Globus pallidus (tissue), 1 donor: ENCODE results near the gene PCGF3.
"Not testable (repeated sequence)": the region's sequence is repeated elsewhere in the genome, so short reads cannot be mapped to it uniquely, and the experiment has no call there.

Experiments used
- DNase-seq: peaks from one replicate; pipeline ENCODE4 v3.0.0-alpha.2; 2015; ENCODE audit warnings: low spot score

Gene PCGF3

DNA sequence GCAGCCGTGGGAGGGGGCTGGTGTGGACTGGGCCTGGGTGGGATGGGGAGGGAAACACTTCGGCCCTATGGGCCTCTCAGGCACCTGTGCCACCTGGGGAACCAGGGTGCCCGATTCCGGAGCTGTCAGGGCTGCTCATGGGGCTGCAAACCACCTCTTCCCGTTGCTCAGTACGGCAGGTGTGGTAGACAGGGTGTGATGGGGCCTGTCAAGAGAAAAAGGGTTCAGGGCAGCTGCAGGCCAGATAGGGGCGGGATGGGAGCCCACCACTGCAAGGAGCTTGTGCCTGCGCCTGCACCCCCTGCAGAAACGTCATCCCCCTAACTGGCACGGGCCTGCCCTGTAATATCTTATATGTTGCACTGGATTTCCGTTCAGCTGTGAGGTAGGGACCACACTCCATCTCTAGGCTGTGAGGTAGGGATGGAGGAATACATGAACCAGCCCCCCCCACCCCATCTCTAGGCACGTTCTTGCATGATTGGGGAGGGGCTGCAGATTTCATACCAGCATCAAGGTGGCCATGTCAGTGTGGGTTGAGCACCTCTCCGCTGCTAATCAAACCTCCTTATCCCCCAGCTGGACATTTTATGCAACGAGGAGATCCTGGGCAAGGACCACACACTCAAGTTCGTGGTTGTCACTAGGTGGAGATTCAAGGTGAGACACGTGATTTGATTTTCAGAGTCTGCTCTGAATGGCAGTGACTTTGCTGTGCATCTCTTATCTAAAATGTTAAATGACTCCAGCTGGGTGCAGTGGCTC is 59.0 kb downstream of the PCGF3 start:
- no peak for DNase-seq

DNA sequence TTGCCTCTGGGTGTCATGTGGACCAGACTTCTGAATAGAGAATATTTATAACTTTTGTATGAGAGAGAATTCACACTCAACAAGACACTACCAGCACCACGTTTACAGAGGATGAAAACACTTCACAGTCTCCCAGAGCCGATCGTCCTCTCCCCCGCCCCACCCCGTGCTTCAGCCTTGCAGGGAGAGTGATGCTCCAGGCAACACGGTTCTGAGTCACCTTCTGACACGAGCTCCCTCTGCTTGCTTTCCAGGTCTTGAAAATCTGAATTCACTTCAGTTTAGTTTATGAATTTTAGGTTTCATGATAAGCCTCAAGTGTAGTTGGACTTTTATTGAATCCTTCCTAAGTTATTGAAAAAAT is 60.5 kb downstream of the PCGF3 start:
- no peak for DNase-seq

DNA sequence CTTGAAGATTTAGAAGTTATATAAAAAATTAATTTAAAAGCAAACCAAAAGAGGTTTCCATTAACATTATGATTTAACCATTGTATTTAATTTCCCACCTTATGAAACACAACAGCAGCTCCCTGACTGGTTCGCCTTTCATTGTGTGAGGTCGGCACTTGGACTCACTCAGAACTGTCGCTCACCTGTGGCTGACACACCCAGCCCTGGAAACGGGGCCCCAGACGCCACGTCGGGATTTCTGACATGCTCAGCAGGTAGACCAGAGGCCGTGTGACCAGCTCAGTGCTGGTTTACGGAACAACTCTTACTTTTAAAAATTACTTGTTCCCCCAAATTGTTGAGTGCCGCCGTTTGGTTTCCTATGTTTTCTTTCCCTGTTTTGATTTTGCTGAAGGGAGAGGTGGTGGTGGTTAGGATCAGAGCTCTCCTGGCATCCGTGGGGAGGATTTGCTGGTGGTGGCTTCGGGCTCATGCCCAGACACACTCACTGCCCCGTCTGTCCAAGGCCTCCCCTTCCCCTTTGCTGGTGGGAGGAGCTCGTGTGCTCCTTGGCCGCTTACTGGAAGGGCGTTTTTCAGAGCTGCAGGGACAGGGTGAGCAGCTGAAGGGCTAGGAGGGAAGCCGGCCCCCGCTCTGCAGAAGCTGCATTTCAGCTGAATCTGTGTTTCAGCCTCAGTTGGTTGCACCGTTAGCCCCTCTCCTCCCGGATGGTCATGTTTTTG is 61.1 kb downstream of the PCGF3 start:
- no peak for DNase-seq

DNA sequence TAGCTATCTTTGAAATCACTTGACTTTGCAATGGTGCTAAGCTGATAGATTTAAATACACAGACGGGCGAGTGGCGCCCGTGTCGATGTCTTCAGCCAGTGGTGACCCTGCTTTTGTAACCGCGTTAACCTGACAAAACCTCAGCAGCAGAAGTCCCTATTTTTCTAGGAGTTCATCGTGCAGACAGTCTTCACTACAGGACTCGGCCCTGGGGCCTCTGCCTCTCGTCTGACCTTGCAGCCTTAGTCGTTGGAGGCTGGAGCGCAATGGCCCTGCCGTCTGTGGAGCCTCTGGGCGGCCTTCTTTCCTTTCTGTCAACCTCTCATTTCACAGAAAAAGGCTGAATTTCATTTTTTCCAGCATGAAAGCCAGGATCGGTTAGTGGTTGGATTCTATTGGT is 62.4 kb downstream of the PCGF3 start:
- DNase-seq: no peak

DNA sequence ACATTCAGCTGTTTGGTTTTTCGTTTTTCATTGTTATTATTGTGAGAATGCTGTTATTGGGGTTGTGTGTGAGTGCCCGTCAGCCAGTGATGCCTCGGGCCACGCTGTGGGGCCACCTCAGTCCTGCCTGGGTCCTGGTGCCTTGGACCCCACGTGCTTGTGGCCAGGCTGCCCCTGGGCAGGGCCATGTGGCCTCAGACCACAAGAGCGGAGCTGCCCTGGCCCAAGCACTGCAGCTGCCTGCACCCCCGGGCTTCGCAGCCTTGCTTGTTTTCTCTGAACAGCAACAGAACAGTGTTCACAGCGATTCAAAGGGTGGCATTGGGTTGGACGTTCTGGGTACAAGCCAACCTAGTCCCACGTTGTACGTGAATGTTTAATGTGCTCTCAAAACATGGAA is 63.4 kb downstream of the PCGF3 start:
- no peak for DNase-seq

DNA sequence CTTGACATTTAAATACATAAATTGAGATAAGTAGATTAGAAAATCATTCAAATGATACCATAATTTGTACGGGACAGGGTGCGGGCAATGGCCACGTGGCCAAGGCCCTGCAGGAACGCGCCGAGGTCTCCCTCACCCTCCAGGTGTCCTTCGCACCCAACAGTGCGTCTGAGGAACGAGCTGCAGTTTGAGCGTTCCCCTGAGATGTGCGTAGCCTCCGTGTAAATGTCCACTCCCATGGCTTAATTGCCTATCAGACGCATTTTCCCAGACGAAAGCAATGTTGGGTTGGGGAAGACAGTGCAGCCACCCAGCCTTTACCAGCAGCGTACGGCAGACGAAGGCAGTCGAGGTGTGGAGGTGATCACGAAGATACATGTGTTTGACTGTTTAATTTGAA is 63.9 kb downstream of the PCGF3 start:
- DNase-seq: no peak

DNA sequence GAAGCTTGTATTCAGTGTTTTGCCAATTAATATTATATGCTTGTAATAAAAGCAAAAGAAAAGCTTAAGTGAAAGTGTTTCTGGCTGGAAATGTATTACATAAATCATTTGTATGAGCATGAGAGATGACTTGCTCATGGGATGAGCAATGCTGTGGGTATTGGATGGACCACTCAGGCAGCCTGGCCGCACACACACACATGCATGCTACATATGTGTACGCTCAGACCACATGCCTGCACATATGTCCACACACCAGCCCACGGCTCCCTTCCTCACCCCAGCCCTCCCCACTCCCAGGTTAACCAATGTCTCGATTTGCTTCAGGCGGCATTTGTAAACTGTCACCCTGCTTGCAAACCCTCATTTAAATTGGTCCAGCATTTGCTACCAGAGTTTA is 64.4 kb downstream of the PCGF3 start:
- no peak for DNase-seq

DNA sequence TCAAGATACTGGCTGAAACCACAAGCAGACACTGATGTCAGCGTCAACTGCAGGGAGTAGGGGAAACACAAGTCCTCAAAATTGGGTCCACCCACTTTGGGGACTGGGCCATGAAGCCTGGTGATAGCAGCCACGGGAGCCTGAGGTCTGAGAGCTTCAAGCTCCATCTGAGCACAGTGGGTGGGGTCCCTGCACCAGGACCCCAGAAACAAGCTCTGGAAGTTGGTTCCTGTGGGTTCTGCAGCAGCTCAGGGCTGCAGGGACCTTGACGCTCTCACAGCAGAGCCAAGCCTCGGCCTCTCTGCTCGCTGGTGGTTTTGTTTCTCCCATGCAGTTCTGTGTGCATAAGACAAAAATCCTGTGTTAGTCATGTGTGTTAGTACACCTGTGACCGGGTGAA is 65.8 kb downstream of the PCGF3 start:
- no peak for DNase-seq

DNA sequence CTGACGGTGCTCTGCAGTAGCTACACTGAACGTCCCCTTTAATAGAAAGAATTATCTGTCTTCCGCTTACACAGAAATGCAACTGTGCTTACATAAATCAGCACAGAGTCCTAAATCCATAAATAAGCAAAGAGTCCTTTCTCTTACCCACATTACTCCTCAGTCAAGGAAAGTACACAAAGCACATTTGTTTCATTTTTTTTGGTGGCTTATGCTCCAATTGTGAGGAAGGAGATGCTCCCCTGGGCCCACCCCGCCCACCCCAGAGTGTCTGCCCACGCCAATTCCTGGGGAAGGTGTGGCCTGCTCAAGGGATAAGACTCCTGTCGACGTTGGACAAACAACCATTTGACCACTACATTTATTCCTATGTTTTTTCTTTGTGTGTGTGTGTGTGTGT is 66.5 kb downstream of the PCGF3 start:
- no peak for DNase-seq

DNA sequence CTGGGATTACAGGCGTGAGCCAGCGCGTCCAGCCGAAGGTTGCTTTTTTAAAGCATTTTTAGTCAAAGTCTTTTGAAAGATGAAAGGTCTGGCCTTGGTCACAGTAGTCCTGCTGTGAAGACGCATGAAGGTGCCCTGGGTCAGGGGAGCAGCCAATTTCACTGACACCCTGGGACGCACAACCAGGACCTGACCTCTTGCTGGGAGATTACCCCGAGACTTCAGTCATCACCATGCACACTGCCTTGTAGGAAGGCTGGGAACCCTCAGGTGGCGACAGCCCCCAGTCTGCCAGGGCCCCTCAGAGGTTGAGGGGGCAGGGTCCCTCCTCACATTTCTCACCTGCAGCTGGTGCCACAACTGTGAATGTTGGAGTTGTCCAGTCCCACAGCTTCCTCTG is 67.1 kb downstream of the PCGF3 start:
- DNase-seq: no peak

DNA sequence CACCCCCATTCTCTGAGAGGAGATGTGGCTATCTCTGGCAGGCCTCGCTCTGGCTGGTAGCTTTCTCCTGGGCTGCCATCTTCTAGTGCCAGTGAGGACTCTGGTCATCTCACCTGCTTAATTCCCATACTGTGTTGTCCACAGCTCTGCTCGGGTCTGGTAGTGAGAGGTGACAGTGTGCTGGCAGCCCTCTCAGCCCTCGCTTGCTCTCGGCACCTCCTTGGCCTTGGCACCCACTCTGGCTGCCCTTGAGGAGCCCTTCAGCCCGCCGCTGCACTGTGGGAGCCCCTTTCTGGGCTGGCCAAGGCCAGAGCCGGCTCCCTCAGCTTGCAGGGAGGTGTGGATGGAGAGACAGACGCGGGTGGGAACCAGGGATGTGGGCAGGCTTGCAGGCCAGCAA is 67.6 kb downstream of the PCGF3 start:
- no peak for DNase-seq

DNA sequence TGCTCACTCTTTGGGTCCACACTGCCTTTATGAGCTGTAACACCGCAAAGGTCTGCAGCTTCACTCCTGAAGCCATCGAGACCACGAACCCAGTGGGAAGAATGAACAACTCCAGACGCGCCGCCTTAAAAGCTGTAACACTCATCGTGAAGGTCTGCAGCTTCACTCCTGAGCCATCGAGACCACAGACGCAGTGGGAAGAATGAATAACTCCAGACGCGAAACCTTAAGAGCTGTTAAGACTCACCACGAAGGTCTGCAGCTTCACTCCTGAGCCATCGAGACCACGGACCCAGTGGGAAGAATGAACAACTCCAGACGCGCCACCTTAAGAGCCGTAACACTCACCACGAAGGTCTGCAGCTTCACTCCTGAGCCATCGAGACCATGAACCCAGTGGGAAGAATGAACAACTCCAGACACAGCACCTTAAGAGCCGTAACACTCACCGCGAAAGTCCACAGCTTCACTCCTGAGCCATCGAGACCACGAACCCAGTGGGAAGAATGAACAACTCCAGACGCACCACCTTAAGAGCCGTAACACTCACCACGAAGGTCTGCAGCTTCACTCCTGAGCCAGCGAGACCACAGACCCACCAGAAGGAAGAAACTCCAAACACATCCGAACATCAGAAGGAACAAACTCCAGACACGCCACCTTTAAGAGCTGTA is 68.9 kb downstream of the PCGF3 start:
- DNase-seq: not testable (repeated sequence)

DNA sequence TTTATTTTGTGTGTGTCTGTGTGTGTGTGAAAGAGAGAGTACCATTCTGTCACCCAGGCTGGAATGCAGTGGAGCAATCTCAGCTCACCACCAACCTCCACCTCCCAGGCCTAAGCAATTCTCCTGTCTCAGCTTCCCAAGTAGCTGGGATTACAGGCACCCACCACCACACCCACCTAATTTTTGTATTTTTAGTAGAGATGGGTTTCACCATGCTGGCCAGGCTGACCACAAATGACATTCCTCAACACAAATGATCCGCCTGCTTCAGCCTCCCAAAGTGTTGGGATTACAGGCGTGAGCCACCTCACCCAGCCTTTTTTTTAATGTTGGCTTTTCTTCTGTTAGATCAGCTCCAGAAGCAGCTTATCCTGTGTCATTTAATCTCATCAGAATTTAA is 69.9 kb downstream of the PCGF3 start:
- not testable (repeated sequence) for DNase-seq

DNA sequence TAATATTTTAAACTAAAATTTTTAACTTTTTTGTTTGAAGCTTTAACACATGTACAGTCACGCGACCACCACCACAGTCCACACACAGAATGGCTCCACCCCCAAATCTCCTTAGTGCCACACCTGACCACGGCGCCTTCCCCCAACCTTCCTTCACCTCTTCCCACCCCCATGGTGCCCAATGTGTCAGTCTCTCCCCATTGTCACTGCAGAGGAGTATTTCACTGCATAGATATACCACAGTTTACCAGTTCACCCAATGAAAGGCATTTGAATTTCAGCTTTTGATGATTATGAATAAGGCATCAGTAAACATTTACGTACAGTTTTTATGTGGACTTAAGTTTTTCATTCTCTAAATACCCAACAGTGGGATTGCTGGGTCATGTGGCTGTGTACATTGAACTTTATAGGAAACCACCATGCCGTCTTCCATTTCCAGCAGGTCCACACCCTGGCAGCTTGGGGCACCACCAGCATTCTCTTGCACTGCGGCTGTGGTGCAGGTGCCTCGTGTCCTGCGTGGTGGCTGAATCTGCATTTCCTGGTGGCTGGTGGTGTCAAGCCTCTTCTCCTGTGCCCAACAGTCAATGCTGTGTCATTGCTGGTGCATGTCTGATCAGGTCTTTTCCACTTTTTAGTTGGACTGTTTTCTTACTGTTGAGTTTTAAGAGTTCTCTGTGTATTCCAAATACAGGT is 71.3 kb downstream of the PCGF3 start:
- no peak for DNase-seq

DNA sequence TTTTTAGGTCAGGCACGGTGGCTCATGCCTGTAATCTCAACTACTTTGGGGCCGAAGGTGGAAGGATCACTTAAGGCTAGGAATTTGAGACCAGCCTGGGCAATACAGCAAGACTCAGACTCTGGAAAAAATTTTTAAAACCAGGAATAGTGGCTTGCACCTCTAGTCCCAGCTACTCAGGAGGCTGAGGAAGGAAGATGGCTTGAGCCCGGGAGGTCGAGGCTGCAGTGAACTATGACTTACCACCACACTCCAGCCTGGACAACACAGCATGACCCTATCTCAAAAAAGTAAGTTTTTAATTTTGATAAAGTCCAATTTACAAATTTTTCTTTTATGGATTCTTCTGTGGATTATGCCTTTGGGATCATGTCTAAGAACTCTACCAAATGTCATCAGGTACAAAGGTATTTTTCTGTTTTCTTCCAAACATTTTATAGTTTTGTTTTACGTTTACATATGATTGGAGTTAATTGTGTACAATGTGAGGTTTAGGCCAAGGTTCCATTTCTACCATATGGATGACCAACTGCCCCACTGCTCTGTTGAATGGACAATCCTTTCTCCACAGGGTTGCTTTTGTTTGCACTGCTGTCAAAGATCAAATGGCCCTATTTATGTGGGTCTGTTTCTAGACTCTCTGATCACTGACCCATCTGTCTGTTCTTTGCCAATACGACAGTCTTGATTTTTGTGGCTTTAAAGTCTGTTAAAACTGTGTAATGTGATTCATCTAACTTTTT is 72.1 kb downstream of the PCGF3 start:
- peak; percentile 53 for DNase-seq

DNA sequence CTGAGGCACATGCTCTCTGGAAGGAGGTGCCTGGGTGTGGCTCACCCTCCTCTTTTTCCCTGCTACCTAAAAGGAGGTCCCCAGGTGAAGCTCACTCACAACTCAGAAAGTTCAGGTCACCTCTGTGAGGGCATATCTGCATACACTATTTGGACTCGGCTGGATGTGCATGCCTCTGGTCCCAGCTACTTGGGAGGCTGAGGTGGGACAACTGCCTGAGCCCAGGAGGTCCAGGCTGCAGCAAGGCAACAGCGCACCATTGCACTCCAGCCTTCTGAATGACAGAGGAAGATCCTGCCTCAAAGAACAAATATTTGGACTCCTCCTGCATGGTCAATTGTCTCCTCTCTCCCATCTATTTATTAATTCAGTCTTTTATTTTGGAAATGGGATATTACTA is 73.9 kb downstream of the PCGF3 start:
- DNase-seq: no peak

DNA sequence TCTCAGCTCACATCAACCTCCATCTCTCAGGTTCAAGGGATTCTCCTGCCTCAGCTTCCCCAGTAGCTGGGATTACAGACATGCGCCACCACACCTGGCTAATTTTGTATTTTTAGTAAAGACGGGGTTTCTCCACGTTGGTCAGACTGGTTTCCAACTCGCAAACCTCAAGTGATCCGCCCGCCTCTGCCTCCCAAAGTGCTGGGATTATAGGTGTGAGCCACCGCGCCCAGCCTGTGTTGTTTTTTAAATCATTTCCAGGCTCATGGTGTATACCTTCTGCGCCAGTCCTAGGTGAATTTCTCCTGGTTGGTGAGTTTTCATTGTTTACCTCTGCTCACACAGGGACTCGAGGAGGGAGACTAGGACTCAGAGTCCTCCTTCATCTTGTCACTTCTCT is 74.6 kb downstream of the PCGF3 start:
- DNase-seq: not testable (repeated sequence)

DNA sequence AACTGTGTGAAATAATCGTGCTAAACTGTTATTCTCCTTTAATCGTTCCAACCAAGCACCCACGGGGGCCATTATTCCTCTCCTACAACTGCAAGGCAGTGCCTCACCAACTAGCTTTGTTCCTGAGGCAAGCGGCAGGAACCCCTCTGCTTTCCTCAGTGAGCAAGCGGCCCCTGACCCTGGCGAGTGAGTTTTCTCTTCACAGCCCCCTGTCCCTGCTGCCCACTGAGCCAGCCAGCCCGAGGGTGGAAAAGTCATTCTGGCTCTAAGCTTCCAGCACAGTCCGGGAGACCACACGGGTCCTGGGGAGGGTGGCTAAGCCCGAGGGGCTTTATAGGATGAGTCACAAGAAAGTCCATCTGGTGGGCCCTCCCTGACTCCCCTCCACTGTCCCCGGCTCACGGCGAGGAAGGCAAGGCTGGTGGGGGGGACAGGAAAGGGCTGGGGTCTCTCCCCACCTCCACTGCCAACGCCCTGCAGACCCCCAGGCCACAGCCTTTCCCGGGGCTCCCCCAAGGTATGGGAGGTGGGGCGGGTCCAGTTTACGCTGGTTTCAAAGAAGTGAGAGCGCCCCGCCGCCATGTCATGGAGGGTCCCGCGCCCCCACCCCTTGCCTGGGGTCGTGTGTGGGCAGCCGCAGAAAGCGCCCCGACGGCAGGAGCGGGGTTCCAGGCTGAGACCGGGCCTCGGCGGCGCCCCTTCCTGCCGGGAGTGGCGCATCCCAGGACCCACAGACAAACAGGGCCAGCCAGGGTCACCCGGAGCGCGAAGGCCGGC is 75.3 kb downstream of the PCGF3 start:
- DNase-seq: no peak

DNA sequence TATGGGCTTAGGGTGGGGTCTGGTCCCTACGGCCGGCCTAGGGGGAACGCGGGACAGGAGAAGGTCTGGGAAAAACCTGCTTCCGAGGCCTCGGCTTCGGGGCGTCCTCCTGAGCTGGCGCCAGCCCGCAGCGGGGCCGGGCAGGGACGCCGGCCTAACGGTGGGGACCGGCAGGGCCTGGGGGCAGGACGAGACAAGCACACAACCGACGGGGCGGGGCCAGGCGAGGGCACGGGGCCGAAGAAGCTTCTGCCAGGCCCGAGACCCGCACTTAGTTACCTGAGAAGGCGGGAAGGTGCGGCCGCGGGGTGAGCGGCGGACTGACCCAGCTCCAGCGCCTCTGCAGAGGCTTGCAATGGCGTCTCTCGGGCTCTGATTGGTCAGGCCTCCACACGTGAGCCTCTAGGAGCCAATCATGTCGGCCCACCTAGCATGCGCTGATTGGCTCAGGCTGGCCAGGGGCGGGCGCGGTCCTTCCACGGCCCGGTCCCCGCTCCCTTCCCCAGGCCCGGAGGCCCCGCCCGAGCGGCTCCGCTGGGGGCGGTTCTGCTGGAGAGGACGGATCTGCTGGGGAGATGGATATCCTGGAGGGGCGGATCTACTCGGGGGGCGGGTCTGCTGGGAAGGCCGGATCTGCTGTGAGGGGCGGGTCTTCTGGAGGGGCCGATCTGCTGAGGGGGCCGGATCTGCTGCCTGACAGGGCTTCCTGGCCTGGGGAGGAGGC is 76.0 kb downstream of the PCGF3 start:
- peak; percentile 100 for DNase-seq
